Measurements from ENCODE around the gene LHX5. TPM values are rescaled to one million over a fixed set of nuclear protein-coding genes. Genes with fewer than 3 reads are reported as not detected.

The LHX5 gene
- total and polyA plus RNA-seq, 4 donors: not detected

GRCh38 chr12:113457710-113458109 lies 14.0 kb downstream of the LHX5 start:
- peaks cover 0 to 4% (median 2%) of the 10 kb centered on the region in 4 donors for H3K27me3 ChIP-seq (ENCODE audit: control insufficient read depth in 4 of 4, insufficient read depth in 4 of 4, low read length in 3 of 4)
- 32% methylated on average over 4 of the region's 4 CpGs for WGBS
- H3K9ac ChIP-seq (ENCODE audit: low read depth in 1 of 2, low read length in 2 of 2): no peak overlapping the region
- no peaks in the 10 kb centered on the region for H3K9me3 ChIP-seq (ENCODE audit: control insufficient read depth in 4 of 4, low read length in 3 of 4)
- no peak overlapping the region for H3K4me3 ChIP-seq (ENCODE audit: low read depth in 1 of 3, low read length in 3 of 3)
- H3K27ac ChIP-seq (ENCODE audit: low read depth in 1 of 2, low read length in 2 of 2): no peak overlapping the region
- TF ChIP-seq, protein P1, sequence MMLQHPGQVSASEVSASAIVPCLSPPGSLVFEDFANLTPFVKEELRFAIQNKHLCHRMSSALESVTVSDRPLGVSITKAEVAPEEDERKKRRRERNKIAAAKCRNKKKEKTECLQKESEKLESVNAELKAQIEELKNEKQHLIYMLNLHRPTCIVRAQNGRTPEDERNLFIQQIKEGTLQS (IDR thresholded peaks at IDR 0.05): no peak
- TF ChIP-seq RAD21 (IDR thresholded peaks at IDR 0.05) (no peak), HNF4A (conservative IDR thresholded peaks at IDR 0.05) (no peak), NR2F2 (IDR thresholded peaks at IDR 0.05) (no peak), HNF4G (IDR thresholded peaks at IDR 0.05) (no peak), FOXA1 (IDR thresholded peaks at IDR 0.05) (no peak), RXRA (IDR thresholded peaks at IDR 0.05) (no peak), FOXA2 (IDR thresholded peaks at IDR 0.05) (no peak), JUND (IDR thresholded peaks at IDR 0.05) (no peak), EGR1 (IDR thresholded peaks at IDR 0.05; ENCODE audit: low read depth in 2 of 2) (no peak), GABPA (IDR thresholded peaks at IDR 0.05 in 1 of 2, conservative IDR thresholded peaks at IDR 0.05 in 1 of 2) (no peak), TAF1 (conservative IDR thresholded peaks at IDR 0.05) (no peak), MAX (IDR thresholded peaks at IDR 0.05) (no peak), YY1 (IDR thresholded peaks at IDR 0.05) (no peak), SP1 (IDR thresholded peaks at IDR 0.05) (no peak), REST (IDR thresholded peaks at IDR 0.05) (no peak)
- TF ChIP-seq, protein P2, sequence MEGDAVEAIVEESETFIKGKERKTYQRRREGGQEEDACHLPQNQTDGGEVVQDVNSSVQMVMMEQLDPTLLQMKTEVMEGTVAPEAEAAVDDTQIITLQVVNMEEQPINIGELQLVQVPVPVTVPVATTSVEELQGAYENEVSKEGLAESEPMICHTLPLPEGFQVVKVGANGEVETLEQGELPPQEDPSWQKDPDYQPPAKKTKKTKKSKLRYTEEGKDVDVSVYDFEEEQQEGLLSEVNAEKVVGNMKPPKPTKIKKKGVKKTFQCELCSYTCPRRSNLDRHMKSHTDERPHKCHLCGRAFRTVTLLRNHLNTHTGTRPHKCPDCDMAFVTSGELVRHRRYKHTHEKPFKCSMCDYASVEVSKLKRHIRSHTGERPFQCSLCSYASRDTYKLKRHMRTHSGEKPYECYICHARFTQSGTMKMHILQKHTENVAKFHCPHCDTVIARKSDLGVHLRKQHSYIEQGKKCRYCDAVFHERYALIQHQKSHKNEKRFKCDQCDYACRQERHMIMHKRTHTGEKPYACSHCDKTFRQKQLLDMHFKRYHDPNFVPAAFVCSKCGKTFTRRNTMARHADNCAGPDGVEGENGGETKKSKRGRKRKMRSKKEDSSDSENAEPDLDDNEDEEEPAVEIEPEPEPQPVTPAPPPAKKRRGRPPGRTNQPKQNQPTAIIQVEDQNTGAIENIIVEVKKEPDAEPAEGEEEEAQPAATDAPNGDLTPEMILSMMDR (IDR thresholded peaks at IDR 0.05; ENCODE audit: low read depth, low read length, missing input control): no peak
- TF ChIP-seq, protein P3, sequence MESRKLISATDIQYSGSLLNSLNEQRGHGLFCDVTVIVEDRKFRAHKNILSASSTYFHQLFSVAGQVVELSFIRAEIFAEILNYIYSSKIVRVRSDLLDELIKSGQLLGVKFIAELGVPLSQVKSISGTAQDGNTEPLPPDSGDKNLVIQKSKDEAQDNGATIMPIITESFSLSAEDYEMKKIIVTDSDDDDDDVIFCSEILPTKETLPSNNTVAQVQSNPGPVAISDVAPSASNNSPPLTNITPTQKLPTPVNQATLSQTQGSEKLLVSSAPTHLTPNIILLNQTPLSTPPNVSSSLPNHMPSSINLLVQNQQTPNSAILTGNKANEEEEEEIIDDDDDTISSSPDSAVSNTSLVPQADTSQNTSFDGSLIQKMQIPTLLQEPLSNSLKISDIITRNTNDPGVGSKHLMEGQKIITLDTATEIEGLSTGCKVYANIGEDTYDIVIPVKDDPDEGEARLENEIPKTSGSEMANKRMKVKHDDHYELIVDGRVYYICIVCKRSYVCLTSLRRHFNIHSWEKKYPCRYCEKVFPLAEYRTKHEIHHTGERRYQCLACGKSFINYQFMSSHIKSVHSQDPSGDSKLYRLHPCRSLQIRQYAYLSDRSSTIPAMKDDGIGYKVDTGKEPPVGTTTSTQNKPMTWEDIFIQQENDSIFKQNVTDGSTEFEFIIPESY (IDR thresholded peaks at IDR 0.05): no peak
- H3K36me3 ChIP-seq (ENCODE audit: control insufficient read depth in 4 of 4, insufficient read depth in 3 of 4, low read depth in 1 of 4, low read length in 3 of 4): no peaks in the 10 kb centered on the region
- H3K4me1 ChIP-seq (ENCODE audit: control insufficient read depth in 4 of 4, insufficient read depth in 4 of 4, low read length in 3 of 4): peaks cover 2 to 5% (median 3%) of the 10 kb centered on the region in 4 donors
- no peak for DNase-seq (ENCODE audit: low spot score)
